Thoracic aorta (tissue), 2 donors: ENCODE results near the gene TRPM2. TPM values are rescaled to one million over a fixed set of nuclear protein-coding genes. Genes with fewer than 3 reads are reported as not detected.

Source experiments
- ATAC-seq: fragments of 150-250 bp; one replicate; pipeline ENCODE4 v1.8.0; 2017; ENCODE audit warnings: low read depth; ENCODE audit not compliant: insufficient number of reproducible peaks, low FRiP score
- DNase-seq: peaks from one replicate; pipeline ENCODE4 v3.0.0-alpha.2; 2020; ENCODE audit warnings: low spot score
- H3K27ac ChIP-seq, 2 donors: fragments of 200-600 bp; sonication (generic); 1 replicate in 1 of 2; 2 replicates in 1 of 2; pipeline ENCODE4 v1.5.1; 2016; ENCODE audit warnings: mild to moderate bottlenecking in 2 of 2, moderate library complexity in 2 of 2
- H3K27me3 ChIP-seq: fragments of 200-600 bp; sonication (generic); replicated peaks from 2 replicates; pipeline ENCODE4 v1.6.0; 2016; ENCODE audit warnings: mild to moderate bottlenecking; ENCODE audit not compliant: insufficient read depth
- H3K36me3 ChIP-seq: fragments of 200-600 bp; sonication (generic); one replicate; pipeline ENCODE4 v1.5.1; 2016
- H3K4me1 ChIP-seq, 2 donors: fragments of 200-600 bp; sonication (generic); 1 replicate in 1 of 2; 2 replicates in 1 of 2; pipeline versions ENCODE4 v1.5.1 to v1.6.0; 2016; ENCODE audit warnings: low read depth in 2 of 2, mild to moderate bottlenecking in 1 of 2; ENCODE audit not compliant: control insufficient read depth in 1 of 2
- H3K4me3 ChIP-seq: fragments of 200-600 bp; sonication (generic); 2 replicates; pipeline ENCODE4 v1.5.1; 2016; ENCODE audit warnings: mild to moderate bottlenecking
- H3K9me3 ChIP-seq: fragments of 200-600 bp; sonication (generic); 2 replicates; pipeline ENCODE4 v1.5.1; 2016
- CTCF ChIP-seq: fragments of 200-600 bp; sonication (generic); IDR thresholded peaks from one replicate; pipeline ENCODE4 v1.5.1; 2019; ENCODE audit warnings: antibody characterized with exemption
- total RNA-seq, 2 donors: library from RNA; depleted of rRNA; stranded (reverse); fragments of >200 nt; gene quantifications; one replicate each; pipeline versions ENCODE4 v1.1.0 to v1.2.3, GENCODE V29; 2016

TRPM2 gene
- total RNA-seq, 2 donors from 2014 or later = 10.4 to 12.9 TPM

- DNase-seq (no peak), ATAC-seq (no peak)
- H3K27ac ChIP-seq = no peak overlapping the region
- no peak for TF ChIP-seq CTCF
- no peak overlapping the region for H3K4me3 ChIP-seq
- no peaks in the 10 kb centered on the region for H3K27me3 ChIP-seq
- H3K4me1 ChIP-seq = peaks cover 0 to 18% of the 10 kb centered on the region in 2 donors
- no peaks in the 10 kb centered on the region for H3K36me3 ChIP-seq
- no peaks in the 10 kb centered on the region for H3K9me3 ChIP-seq
These were observed 81.7 kb downstream of the TRPM2 start for GRCh38 chr21:44434936-44435635.

GRCh38 chr21:44436111-44436611 lies 82.7 kb downstream of the TRPM2 start:
- Histone ChIP-seq H3K36me3 (no peaks in the 10 kb centered on the region), H3K4me3 (no peak overlapping the region), H3K9me3 (no peaks in the 10 kb centered on the region), H3K4me1 (peaks cover 0 to 18% of the 10 kb centered on the region in 2 donors), H3K27me3 (no peaks in the 10 kb centered on the region), H3K27ac (no peak overlapping the region)
- ATAC-seq = no peak
- no peak for TF ChIP-seq CTCF
- no peak for DNase-seq

- H3K4me1 ChIP-seq = peaks cover 0 to 18% of the 10 kb centered on the region in 2 donors
- TF ChIP-seq CTCF = no peak
- no peaks in the 10 kb centered on the region for H3K27me3 ChIP-seq
- H3K27ac ChIP-seq = no peak overlapping the region
- no peak for ATAC-seq
- no peak overlapping the region for H3K4me3 ChIP-seq
- no peak for DNase-seq
- no peaks in the 10 kb centered on the region for H3K36me3 ChIP-seq
- no peaks in the 10 kb centered on the region for H3K9me3 ChIP-seq
These were observed 83.5 kb downstream of the TRPM2 start for GRCh38 chr21:44436958-44437357.

- Histone ChIP-seq H3K36me3 (no peaks in the 10 kb centered on the region), H3K4me1 (peaks cover 0 to 18% of the 10 kb centered on the region in 2 donors), H3K4me3 (no peak overlapping the region), H3K27ac (no peak overlapping the region), H3K27me3 (no peaks in the 10 kb centered on the region), H3K9me3 (no peaks in the 10 kb centered on the region)
- DNase-seq (no peak), ATAC-seq (no peak)
- no peak for TF ChIP-seq CTCF
These were observed 83.9 kb downstream of the TRPM2 start for GRCh38 chr21:44437371-44437695.

GRCh38 chr21:44437696-44438431 lies 84.4 kb downstream of the TRPM2 start:
- H3K9me3 ChIP-seq = no peaks in the 10 kb centered on the region
- TF ChIP-seq CTCF = no peak
- H3K36me3 ChIP-seq = no peaks in the 10 kb centered on the region
- H3K4me1 ChIP-seq = peaks cover 0 to 18% of the 10 kb centered on the region in 2 donors
- no peaks in the 10 kb centered on the region for H3K27me3 ChIP-seq
- ATAC-seq = no peak
- DNase-seq = no peak
- H3K27ac ChIP-seq = no peak overlapping the region
- H3K4me3 ChIP-seq = no peak overlapping the region
